ENCODE measurements around the gene GZMB.

Gene GZMB, protein sequence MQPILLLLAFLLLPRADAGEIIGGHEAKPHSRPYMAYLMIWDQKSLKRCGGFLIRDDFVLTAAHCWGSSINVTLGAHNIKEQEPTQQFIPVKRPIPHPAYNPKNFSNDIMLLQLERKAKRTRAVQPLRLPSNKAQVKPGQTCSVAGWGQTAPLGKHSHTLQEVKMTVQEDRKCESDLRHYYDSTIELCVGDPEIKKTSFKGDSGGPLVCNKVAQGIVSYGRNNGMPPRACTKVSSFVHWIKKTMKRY

DNA sequence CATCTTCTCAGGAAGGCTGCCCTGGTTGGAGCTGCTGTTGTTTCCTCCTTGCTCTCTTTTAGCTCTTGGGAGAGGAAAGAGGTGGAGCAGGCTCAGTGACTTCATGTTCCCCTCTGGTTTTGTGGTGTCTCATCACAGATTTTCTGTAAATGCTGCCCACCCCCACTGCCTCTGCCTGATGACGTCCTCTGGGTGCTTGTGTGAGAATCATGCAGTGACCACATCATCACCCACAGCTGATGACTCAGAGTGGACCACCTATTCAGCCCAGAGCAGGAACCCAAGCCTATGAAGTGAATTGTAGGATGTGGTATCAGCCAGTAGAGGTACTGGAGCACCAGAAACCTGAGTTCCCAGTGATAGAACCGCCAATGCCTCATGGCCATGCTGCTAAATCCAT lies at the start of gene GZMB:
Gene GZMB, minus strand, starts transcription at position 33 of the 400 bp plus-strand sequence. Its CDS starts 30 bp downstream, at position 3.
- no peak within 1 kb of the TSS for H3K9ac ChIP-seq (ENCODE audit: low read length)
- no peaks in the 10 kb centered on the region for H3K27me3 ChIP-seq (ENCODE audit: control insufficient read depth in 1 of 2, insufficient read depth in 2 of 2, low read length in 2 of 2)
- H3K4me3 ChIP-seq (ENCODE audit: low read depth in 1 of 2, low read length in 2 of 2), result no peak within 1 kb of the TSS
- H3K36me3 ChIP-seq (ENCODE audit: insufficient read depth, low read length), result no peaks in the 10 kb centered on the region
- H3K4me1 ChIP-seq (ENCODE audit: insufficient read depth, low read length), result no peaks in the 10 kb centered on the region
- no peak within 1 kb of the TSS for H3K27ac ChIP-seq (ENCODE audit: low read depth, low read length)
- no peaks in the 10 kb centered on the region for H3K9me3 ChIP-seq (ENCODE audit: low read length)

DNA sequence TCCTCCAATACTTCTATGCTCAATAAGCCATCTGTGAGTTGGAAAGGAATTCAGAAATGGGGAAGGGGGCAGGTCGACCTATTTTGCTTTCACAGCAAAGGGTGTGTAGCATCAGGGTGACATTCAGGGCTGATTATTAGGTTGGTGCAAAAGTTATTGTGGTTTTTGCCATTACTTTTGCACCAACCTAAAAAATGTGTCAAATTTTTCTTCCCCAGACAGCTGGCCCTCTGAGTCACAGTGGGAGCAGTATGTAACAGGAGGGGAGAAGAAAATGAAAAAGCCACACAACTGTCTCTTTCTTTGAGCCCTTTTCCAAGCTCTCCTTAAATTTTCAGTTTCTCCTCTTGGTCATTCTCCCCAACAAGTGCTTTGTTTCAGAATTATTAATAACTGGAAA lies 47.1 kb upstream of the GZMB start:
- H3K27ac ChIP-seq (ENCODE audit: low read depth, low read length), result no peak overlapping the region
- no peak overlapping the region for H3K4me3 ChIP-seq (ENCODE audit: low read depth in 1 of 2, low read length in 2 of 2)
- H3K36me3 ChIP-seq (ENCODE audit: insufficient read depth, low read length), result no peaks in the 10 kb centered on the region
- no peaks in the 10 kb centered on the region for H3K9me3 ChIP-seq (ENCODE audit: low read length)
- H3K4me1 ChIP-seq (ENCODE audit: insufficient read depth, low read length), result no peaks in the 10 kb centered on the region
- H3K27me3 ChIP-seq (ENCODE audit: control insufficient read depth in 1 of 2, insufficient read depth in 2 of 2, low read length in 2 of 2), result no peaks in the 10 kb centered on the region
- H3K9ac ChIP-seq (ENCODE audit: low read length), result no peak overlapping the region

DNA sequence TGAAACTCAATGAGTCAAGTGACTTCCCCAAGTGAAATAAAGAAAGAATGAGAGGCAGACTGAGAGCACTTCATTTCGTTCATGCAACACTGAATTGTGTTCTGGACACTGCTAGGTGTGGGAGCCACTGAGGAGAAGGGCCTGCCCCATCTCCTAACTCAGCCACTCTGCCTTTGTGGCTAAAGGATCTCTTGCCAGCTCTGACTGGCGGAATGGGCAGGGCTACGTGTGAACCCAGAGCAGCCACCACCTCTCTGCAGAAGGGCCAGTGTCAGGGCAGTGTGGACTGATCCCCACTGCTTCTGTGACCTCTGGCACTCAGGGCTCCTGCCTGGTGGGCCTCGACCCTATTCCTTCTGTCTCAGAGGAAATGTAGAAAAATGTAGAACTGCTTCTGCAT lies 46.5 kb upstream of the GZMB start:
- H3K27me3 ChIP-seq (ENCODE audit: control insufficient read depth in 1 of 2, insufficient read depth in 2 of 2, low read length in 2 of 2), result no peaks in the 10 kb centered on the region
- no peak overlapping the region for H3K27ac ChIP-seq (ENCODE audit: low read depth, low read length)
- H3K4me3 ChIP-seq (ENCODE audit: low read depth in 1 of 2, low read length in 2 of 2), result no peak overlapping the region
- H3K9me3 ChIP-seq (ENCODE audit: low read length), result no peaks in the 10 kb centered on the region
- H3K9ac ChIP-seq (ENCODE audit: low read length), result no peak overlapping the region
- H3K4me1 ChIP-seq (ENCODE audit: insufficient read depth, low read length), result no peaks in the 10 kb centered on the region
- H3K36me3 ChIP-seq (ENCODE audit: insufficient read depth, low read length), result no peaks in the 10 kb centered on the region

DNA sequence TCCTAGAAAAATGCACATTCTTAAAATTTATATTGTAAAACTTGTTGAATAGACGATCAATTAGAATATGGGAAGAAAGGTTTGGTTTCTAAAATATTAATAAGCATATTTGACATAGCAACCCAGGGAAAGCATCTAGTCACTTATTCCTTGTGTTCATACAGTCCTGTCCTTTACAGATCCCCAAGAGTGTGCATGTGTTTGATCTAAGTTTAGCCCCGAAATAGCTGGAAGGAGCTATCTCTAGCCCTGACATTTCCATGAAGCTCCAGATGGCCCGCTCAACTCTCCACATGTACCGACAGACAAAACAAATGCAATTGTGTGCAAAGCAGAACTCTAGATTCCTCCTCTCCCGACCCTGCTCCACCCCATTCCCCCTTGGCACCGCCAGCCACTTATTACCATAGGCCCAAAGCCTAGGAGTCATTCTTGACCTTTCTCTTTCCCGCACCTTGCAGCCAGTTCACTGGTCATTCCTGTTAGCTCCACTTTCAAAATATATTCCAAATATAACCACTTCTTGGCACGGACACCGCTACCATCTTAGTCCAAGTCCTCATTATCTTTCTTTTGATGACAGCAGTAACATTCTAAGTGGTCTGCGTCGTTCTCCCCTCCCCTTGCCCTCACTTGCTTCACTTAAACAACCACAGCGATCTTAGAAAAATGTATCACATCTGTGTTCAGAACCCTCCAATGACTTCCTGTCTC lies 45.4 kb upstream of the GZMB start:
- H3K9ac ChIP-seq (ENCODE audit: low read length), result no peak overlapping the region
- H3K4me1 ChIP-seq (ENCODE audit: insufficient read depth, low read length), result no peaks in the 10 kb centered on the region
- H3K27me3 ChIP-seq (ENCODE audit: control insufficient read depth in 1 of 2, insufficient read depth in 2 of 2, low read length in 2 of 2), result no peaks in the 10 kb centered on the region
- no peaks in the 10 kb centered on the region for H3K36me3 ChIP-seq (ENCODE audit: insufficient read depth, low read length)
- no peak overlapping the region for H3K4me3 ChIP-seq (ENCODE audit: low read depth in 1 of 2, low read length in 2 of 2)
- no peaks in the 10 kb centered on the region for H3K9me3 ChIP-seq (ENCODE audit: low read length)
- no peak overlapping the region for H3K27ac ChIP-seq (ENCODE audit: low read depth, low read length)

DNA sequence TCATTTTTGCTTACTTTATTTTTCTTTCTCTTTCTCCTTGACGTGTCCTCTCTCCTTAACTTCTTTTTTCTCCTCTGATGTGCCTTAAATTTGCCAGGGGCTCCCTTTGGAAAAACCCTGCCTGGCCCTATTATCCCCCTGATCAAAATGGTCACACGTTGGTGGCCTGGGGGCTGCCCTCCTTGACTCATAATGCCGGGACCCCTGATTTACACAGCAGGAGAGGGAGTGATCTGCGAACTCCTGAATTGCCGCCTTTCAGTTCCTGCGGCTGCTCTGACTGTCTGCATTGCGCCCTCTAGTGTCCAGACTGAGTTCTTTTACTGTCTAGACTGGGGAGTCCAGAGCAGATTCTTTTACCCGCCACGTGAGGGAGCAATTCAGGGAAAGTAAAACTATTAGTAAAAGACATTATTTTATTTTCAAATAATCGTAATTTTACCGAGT lies 44.8 kb upstream of the GZMB start:
- H3K9ac ChIP-seq (ENCODE audit: low read length), result no peak overlapping the region

DNA sequence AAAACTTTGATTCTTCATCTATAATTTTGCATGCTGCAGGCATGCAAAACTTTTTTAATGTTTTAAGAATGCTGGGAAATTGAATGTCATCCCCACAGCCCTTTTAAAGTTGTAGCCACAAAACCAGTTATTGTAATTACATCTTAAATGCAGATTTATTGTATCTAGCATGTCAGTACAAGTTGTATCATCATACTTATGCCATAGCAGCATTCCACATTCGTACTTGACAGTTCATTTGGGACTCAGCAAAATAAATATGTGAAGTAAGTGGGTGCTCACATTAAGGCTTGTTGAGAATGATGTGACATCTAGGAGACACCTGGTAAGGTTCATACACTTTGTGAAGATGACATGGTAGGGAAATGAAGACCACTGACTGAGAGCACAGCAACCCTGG lies 44.0 kb upstream of the GZMB start:
- Histone ChIP-seq H3K9ac (ENCODE audit: low read length) (no peak overlapping the region), H3K27me3 (ENCODE audit: control insufficient read depth in 1 of 2, insufficient read depth in 2 of 2, low read length in 2 of 2) (no peaks in the 10 kb centered on the region), H3K27ac (ENCODE audit: low read depth, low read length) (no peak overlapping the region), H3K36me3 (ENCODE audit: insufficient read depth, low read length) (no peaks in the 10 kb centered on the region), H3K9me3 (ENCODE audit: low read length) (no peaks in the 10 kb centered on the region), H3K4me1 (ENCODE audit: insufficient read depth, low read length) (no peaks in the 10 kb centered on the region), H3K4me3 (ENCODE audit: low read depth in 1 of 2, low read length in 2 of 2) (no peak overlapping the region)

More for the DNA sequence above, 44.8 kb upstream of the GZMB start:
- H3K36me3 ChIP-seq (ENCODE audit: insufficient read depth, low read length), result no peaks in the 10 kb centered on the region
- H3K27me3 ChIP-seq (ENCODE audit: control insufficient read depth in 1 of 2, insufficient read depth in 2 of 2, low read length in 2 of 2), result no peaks in the 10 kb centered on the region
- peak overlapping the region in 1 of 2 donors; percentile 53 for H3K4me3 ChIP-seq (ENCODE audit: low read depth in 1 of 2, low read length in 2 of 2)
- no peak overlapping the region for H3K27ac ChIP-seq (ENCODE audit: low read depth, low read length)
- no peaks in the 10 kb centered on the region for H3K9me3 ChIP-seq (ENCODE audit: low read length)
- no peaks in the 10 kb centered on the region for H3K4me1 ChIP-seq (ENCODE audit: insufficient read depth, low read length)

DNA sequence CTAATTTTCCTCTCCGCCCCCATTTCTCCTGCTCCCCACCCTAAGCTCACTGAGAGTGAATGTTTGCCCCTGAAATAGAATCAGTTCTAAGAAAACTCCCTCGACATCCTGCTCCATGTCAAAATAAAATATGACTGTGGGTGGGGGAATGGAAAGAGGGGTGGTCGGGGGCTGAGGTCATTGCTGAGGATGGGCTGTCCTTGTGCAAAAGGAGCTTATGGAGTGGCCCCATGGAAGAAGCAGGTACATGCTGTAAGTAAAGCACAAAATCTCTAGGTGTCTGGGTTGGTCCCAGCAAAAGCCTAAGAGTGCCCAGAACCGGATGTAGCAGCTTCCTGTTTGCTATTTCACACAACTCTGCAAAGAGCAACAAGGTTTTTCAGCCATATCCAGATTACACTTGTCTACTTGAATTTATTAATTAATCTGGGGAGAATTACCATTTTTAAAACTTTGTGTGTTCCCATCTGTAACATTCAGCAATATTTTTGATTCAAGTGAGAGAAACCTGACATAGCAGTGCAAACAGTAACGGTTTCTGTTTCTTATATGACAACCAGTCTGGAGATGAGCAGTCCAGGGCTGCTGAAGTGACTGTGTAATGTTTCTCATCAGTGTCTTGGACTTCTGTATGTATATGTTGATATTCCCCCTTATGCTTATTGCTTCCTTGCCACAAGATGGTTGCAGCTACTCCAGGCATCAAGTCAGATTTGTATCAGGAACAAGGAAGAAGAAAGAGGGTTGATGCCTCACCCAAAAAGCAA lies 40.4 kb upstream of the GZMB start:
- no peak overlapping the region for H3K4me3 ChIP-seq (ENCODE audit: low read depth in 1 of 2, low read length in 2 of 2)
- H3K36me3 ChIP-seq (ENCODE audit: insufficient read depth, low read length), result no peaks in the 10 kb centered on the region
- H3K27me3 ChIP-seq (ENCODE audit: control insufficient read depth in 1 of 2, insufficient read depth in 2 of 2, low read length in 2 of 2), result no peaks in the 10 kb centered on the region
- H3K27ac ChIP-seq (ENCODE audit: low read depth, low read length), result no peak overlapping the region
- no peaks in the 10 kb centered on the region for H3K9me3 ChIP-seq (ENCODE audit: low read length)
- no peaks in the 10 kb centered on the region for H3K4me1 ChIP-seq (ENCODE audit: insufficient read depth, low read length)
- no peak overlapping the region for H3K9ac ChIP-seq (ENCODE audit: low read length)

DNA sequence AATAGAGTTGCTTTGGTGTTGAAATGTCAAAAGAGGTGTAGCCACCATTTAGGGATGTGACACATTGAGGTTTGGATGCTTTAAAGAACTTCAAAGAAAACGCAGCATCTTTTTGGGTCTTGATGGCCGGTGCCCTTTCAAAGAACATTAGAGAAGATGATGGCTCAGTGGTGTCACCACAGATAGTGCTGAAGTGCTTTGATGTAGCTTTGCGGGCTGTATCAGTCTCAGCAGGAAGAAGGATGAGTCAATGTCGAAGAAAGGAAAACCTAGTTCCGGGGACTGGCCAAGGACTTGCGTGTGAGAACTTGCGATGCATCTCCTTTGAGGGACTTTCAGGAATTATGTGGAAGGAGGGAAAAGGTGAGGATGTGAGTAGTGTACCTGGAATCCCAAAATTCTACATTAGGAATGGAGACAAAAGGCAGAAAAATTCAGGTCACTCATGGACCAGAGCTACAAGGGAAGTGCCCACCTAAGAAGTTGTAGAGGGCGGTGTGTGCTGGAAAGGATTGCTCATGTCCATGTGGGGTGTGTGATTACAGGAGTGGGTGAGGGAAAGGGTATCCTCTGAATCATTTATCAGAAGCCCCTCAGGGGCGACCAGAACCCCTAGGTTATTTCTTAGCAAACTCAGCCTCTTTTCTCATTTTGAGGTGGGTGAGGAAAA lies 39.7 kb upstream of the GZMB start:
- H3K4me1 ChIP-seq (ENCODE audit: insufficient read depth, low read length), result no peaks in the 10 kb centered on the region
- H3K9me3 ChIP-seq (ENCODE audit: low read length), result no peaks in the 10 kb centered on the region
- no peaks in the 10 kb centered on the region for H3K36me3 ChIP-seq (ENCODE audit: insufficient read depth, low read length)
- H3K9ac ChIP-seq (ENCODE audit: low read length), result no peak overlapping the region
- H3K27ac ChIP-seq (ENCODE audit: low read depth, low read length), result no peak overlapping the region
- no peaks in the 10 kb centered on the region for H3K27me3 ChIP-seq (ENCODE audit: control insufficient read depth in 1 of 2, insufficient read depth in 2 of 2, low read length in 2 of 2)
- no peak overlapping the region for H3K4me3 ChIP-seq (ENCODE audit: low read depth in 1 of 2, low read length in 2 of 2)

DNA sequence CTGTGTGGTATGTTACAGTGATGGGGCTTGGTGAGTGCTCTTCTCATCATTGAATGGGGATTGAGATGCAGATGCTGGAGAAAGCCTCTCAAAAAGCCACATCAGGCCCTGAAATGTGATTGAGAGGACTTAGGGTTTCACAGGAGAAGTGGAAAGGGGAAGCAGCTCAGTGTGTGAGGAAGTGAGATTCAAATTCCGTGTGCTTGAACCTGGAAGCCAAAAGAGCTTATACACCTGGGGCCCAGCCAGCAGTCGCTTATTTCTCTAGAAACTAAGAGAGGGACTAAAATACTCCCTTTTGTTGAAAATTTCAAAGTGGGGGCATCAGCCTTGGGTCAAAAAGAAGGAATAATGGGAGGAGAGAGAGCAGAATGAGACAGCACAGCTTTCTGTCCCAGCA lies 39.1 kb upstream of the GZMB start:
- Histone ChIP-seq H3K9ac (ENCODE audit: low read length) (no peak overlapping the region), H3K27me3 (ENCODE audit: control insufficient read depth in 1 of 2, insufficient read depth in 2 of 2, low read length in 2 of 2) (no peaks in the 10 kb centered on the region), H3K4me3 (ENCODE audit: low read depth in 1 of 2, low read length in 2 of 2) (no peak overlapping the region), H3K27ac (ENCODE audit: low read depth, low read length) (no peak overlapping the region), H3K36me3 (ENCODE audit: insufficient read depth, low read length) (no peaks in the 10 kb centered on the region), H3K9me3 (ENCODE audit: low read length) (no peaks in the 10 kb centered on the region), H3K4me1 (ENCODE audit: insufficient read depth, low read length) (no peaks in the 10 kb centered on the region)

DNA sequence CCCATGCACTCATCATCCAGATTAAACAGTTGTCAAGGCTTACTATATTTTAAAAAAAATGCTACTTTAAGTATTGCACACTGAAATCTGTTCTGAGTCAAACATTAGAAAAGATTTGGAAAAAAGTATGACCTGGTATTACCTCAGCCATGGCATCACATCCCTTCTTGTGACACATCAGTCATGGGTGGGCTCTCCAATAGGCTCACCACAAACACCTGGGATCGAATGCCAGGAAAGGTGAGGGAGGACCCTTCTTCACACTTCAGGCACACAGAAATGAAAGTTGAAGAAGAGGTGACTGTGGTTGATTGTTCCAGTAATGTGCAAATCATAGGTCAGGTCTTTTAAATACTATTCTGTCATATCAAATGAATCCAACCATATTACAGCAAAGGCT lies 36.6 kb upstream of the GZMB start:
- Histone ChIP-seq H3K9me3 (ENCODE audit: low read length) (no peaks in the 10 kb centered on the region), H3K9ac (ENCODE audit: low read length) (no peak overlapping the region), H3K4me1 (ENCODE audit: insufficient read depth, low read length) (no peaks in the 10 kb centered on the region), H3K4me3 (ENCODE audit: low read depth in 1 of 2, low read length in 2 of 2) (no peak overlapping the region), H3K27me3 (ENCODE audit: control insufficient read depth in 1 of 2, insufficient read depth in 2 of 2, low read length in 2 of 2) (no peaks in the 10 kb centered on the region), H3K27ac (ENCODE audit: low read depth, low read length) (no peak overlapping the region), H3K36me3 (ENCODE audit: insufficient read depth, low read length) (no peaks in the 10 kb centered on the region)

DNA sequence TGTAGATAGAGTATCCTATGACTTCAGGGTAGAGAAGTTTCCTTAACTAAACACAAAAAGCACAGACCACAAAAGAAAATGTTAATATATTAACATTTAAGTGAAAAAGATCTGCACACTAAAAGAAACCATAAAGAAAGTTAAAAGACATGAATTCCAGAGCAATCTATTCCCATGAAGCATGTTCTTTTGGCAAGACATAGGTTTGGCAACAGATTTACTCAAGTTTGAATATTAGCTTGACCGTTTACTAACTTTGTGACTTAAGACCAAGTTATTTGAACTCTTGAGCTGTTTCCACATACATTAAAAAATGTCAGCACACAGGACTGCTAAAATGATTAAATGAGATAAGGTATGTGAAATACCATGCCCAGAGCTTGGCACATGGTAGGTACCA lies 35.7 kb upstream of the GZMB start:
- no peak overlapping the region for H3K4me3 ChIP-seq (ENCODE audit: low read depth in 1 of 2, low read length in 2 of 2)
- H3K27me3 ChIP-seq (ENCODE audit: control insufficient read depth in 1 of 2, insufficient read depth in 2 of 2, low read length in 2 of 2), result no peaks in the 10 kb centered on the region
- no peak overlapping the region for H3K27ac ChIP-seq (ENCODE audit: low read depth, low read length)
- H3K9me3 ChIP-seq (ENCODE audit: low read length), result no peaks in the 10 kb centered on the region
- H3K9ac ChIP-seq (ENCODE audit: low read length), result no peak overlapping the region
- H3K36me3 ChIP-seq (ENCODE audit: insufficient read depth, low read length), result no peaks in the 10 kb centered on the region
- no peaks in the 10 kb centered on the region for H3K4me1 ChIP-seq (ENCODE audit: insufficient read depth, low read length)

All from muscle layer of colon (tissue), 2 donors.